Calu3 (cell line): ENCODE measurements around the gene FAM174B. TPM values are rescaled to one million over a fixed set of nuclear protein-coding genes. Genes with fewer than 3 reads are reported as not detected.

Experiments
- BruUV-seq: library from RNA; stranded (reverse); fragments of 400-500 nt; replicated peaks from 2 replicates; lab custom pipeline; 2021; lab: Mats Ljungman, UMichigan
- CTCF ChIA-PET: fragments of 300-600 bp; sonication (Branson Sonifier 250); formaldehyde crosslinking; loops from one replicate; lab custom pipeline; 2022; ENCODE audit warnings: antibody characterized with exemption; lab: Charles Lee
- DNase-seq: peaks from one replicate; pipeline ENCODE4 v3.0.0; 2022
- H3K27ac Mint-ChIP-seq: one replicate; pipeline ENCODE4 v1.8.0; 2022; ENCODE audit warnings: mixed read lengths; ENCODE audit not compliant: unreplicated experiment
- H3K27me3 Mint-ChIP-seq: one replicate; pipeline ENCODE4 v1.8.0; 2022; ENCODE audit warnings: mixed read lengths; ENCODE audit not compliant: unreplicated experiment
- H3K36me3 Mint-ChIP-seq: one replicate; pipeline ENCODE4 v1.8.0; 2022; ENCODE audit warnings: mild to moderate bottlenecking, moderate library complexity, mixed read lengths; ENCODE audit not compliant: insufficient read depth, unreplicated experiment
- H3K4me1 Mint-ChIP-seq: one replicate; pipeline ENCODE4 v1.8.0; 2022; ENCODE audit warnings: mild to moderate bottlenecking, low read depth, mixed read lengths; ENCODE audit not compliant: unreplicated experiment
- H3K4me3 Mint-ChIP-seq: one replicate; pipeline ENCODE4 v1.8.0; 2022; ENCODE audit warnings: mild to moderate bottlenecking, low read depth, moderate library complexity, mixed read lengths; ENCODE audit not compliant: unreplicated experiment
- H3K9me3 Mint-ChIP-seq: one replicate; pipeline ENCODE4 v1.8.0; 2022; ENCODE audit warnings: low read depth, mixed read lengths; ENCODE audit not compliant: unreplicated experiment
- intact Hi-C: fragments of 100-400 bp; cut with micrococcal nuclease; formaldehyde crosslinking; loops from one replicate; pipeline ENCODE4 v1.10.0; 2022; ENCODE audit not compliant: unreplicated experiment
- total RNA-seq: library from RNA; stranded (reverse); gene quantifications from 2 replicates; pipeline ENCODE4 v1.2.3, GENCODE V29; 2022
- TF ChIP-seq, protein P1 (sequence below): fragments of 200-600 bp; IDR thresholded peaks from one replicate; pipeline ENCODE4 v1.8.0; 2022; ENCODE audit warnings: antibody characterized with exemption; ENCODE audit not compliant: unreplicated experiment

Gene FAM174B
- total RNA-seq, 1 experiment from 2014 or later, result 12.4 TPM

GRCh38 chr15:92637626-92638025 is 17.9 kb downstream of the FAM174B start:
- Mint-ChIP-seq H3K4me3 (no peak overlapping the region), H3K9me3 (peaks cover 2% of the 10 kb centered on the region), H3K27me3 (no peaks in the 10 kb centered on the region), H3K36me3 (no peaks in the 10 kb centered on the region), H3K4me1 (peaks cover 24% of the 10 kb centered on the region), H3K27ac (no peak overlapping the region)
- CTCF ChIA-PET, result interaction anchor here (0.7 kb wide), 1 partner anchor 141 kb away, joined by 3 read pairs; no protein-coding TSS in a partner anchor
- TF ChIP-seq, protein P1, sequence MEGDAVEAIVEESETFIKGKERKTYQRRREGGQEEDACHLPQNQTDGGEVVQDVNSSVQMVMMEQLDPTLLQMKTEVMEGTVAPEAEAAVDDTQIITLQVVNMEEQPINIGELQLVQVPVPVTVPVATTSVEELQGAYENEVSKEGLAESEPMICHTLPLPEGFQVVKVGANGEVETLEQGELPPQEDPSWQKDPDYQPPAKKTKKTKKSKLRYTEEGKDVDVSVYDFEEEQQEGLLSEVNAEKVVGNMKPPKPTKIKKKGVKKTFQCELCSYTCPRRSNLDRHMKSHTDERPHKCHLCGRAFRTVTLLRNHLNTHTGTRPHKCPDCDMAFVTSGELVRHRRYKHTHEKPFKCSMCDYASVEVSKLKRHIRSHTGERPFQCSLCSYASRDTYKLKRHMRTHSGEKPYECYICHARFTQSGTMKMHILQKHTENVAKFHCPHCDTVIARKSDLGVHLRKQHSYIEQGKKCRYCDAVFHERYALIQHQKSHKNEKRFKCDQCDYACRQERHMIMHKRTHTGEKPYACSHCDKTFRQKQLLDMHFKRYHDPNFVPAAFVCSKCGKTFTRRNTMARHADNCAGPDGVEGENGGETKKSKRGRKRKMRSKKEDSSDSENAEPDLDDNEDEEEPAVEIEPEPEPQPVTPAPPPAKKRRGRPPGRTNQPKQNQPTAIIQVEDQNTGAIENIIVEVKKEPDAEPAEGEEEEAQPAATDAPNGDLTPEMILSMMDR, result no peak
- intact Hi-C loops, result no loop called here
- DNase-seq, result no peak
- no TSS peak for BruUV-seq

DNA sequence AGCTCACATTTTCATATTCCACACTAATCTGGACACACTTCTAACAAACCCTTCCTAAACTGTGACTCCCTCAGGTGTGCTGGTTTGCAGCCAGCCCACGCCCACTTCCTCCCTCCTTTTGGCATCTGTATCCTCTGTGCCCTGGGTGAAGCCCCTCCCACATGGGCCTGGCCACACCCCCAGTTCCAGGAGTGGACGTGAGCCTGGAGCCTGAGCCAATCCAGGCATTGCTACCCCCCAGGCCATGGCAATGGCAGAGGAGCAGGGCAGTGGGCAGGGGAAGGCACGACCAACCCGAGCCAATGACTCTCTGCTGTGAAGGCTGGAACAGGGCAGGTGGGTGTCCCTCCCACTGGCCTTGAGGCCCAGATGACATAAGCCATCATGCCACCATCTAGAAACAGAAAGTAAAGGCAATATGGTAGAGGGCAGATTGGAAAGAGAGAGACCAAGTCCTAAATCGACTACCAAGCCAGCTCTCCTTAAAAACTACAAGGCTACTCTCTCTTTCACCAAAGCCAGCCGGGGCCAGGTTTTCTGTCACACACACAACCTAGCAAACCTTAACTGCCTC is 18.6 kb downstream of the FAM174B start:
- Mint-ChIP-seq H3K27ac (no peak overlapping the region), H3K4me3 (no peak overlapping the region), H3K9me3 (no peaks in the 10 kb centered on the region), H3K4me1 (peaks cover 24% of the 10 kb centered on the region), H3K27me3 (no peaks in the 10 kb centered on the region), H3K36me3 (no peaks in the 10 kb centered on the region)
- DNase-seq, result peak; percentile 62
- BruUV-seq, result no TSS peak
- intact Hi-C loops, result no loop called here
- TF ChIP-seq, protein P1, result no peak
- CTCF ChIA-PET, result interaction anchor here (0.6 kb wide), 1 partner anchor 302 kb away, joined by 5 read pairs; no protein-coding TSS in a partner anchor

DNA sequence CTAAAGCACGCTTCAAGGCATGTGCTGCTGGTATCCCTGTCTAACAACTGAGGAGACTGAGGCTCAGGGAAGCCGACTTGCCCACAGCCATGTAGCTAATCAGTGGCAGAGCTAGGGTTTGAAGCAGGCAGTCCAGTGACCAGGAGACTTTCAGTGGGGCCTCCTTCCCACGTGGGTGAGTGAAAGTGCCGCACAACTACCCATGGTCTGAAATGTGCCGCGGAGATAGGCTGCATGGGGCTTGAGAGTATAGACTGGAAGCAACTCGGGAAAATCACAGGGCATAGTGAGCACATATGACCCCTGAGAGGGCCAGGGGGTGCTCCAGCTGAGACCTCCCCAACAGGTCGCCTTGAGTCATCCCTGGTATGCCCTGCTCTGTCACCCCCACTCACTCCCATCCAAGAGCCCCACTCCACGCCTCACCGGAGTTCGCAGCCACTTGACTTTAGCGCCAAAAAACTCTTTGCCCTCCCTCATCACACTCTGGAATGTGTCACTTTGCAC is 19.1 kb downstream of the FAM174B start:
- BruUV-seq, result no TSS peak
- CTCF ChIA-PET, result interaction anchor here (0.6 kb wide), 1 partner anchor 301 kb away, joined by 5 read pairs; no protein-coding TSS in a partner anchor

GRCh38 chr15:92634671-92635201 is 20.8 kb downstream of the FAM174B start:
- H3K9me3 Mint-ChIP-seq, result no peaks in the 10 kb centered on the region
- peaks cover 2% of the 10 kb centered on the region for H3K36me3 Mint-ChIP-seq
- intact Hi-C loops, result no loop called here
- H3K27me3 Mint-ChIP-seq, result no peaks in the 10 kb centered on the region
- H3K27ac Mint-ChIP-seq, result no peak overlapping the region
- H3K4me1 Mint-ChIP-seq, result peaks cover 24% of the 10 kb centered on the region
- BruUV-seq, result no TSS peak
- CTCF ChIA-PET, result interaction anchor here (0.7 kb wide), 2 partner anchors 60 to 139 kb away, joined by 4 to 5 read pairs; no protein-coding TSS in a partner anchor
- TF ChIP-seq, protein P1, result no peak
- DNase-seq, result no peak
- no peak overlapping the region for H3K4me3 Mint-ChIP-seq

More for the DNA sequence above, 19.1 kb downstream of the FAM174B start:
- intact Hi-C loops, result no loop called here
- H3K27me3 Mint-ChIP-seq, result no peaks in the 10 kb centered on the region
- H3K4me3 Mint-ChIP-seq, result no peak overlapping the region
- H3K36me3 Mint-ChIP-seq, result no peaks in the 10 kb centered on the region
- no peak overlapping the region for H3K27ac Mint-ChIP-seq
- TF ChIP-seq, protein P1, result no peak
- DNase-seq, result no peak
- H3K9me3 Mint-ChIP-seq, result no peaks in the 10 kb centered on the region
- peaks cover 24% of the 10 kb centered on the region for H3K4me1 Mint-ChIP-seq
